GM19438 (cell line): ENCODE data around the gene TMEM192.
"Not testable (repeated sequence)": the region's sequence is repeated elsewhere in the genome, so short reads cannot be mapped to it uniquely, and the experiment has no call there.

Source experiments
- ATAC-seq: cut with Tn5 transposase; IDR thresholded peaks from one replicate; pipeline ENCODE4 v1.9.1; 2021; ENCODE audit warnings: low read depth; ENCODE audit not compliant: unreplicated experiment

Gene TMEM192

GRCh38 chr4:165095291-165095690, 17.4 kb downstream of the TMEM192 start:
- no peak for ATAC-seq

- ATAC-seq = no peak
Observed at GRCh38 chr4:165094873-165095272, 17.8 kb downstream of the TMEM192 start.

GRCh38 chr4:165092187-165092586, 20.5 kb downstream of the TMEM192 start:
- ATAC-seq = not testable (repeated sequence)

GRCh38 chr4:165088366-165088765, 24.3 kb downstream of the TMEM192 start:
- no peak for ATAC-seq

GRCh38 chr4:165085946-165086345, 26.7 kb downstream of the TMEM192 start:
- no peak for ATAC-seq

- not testable (repeated sequence) for ATAC-seq
Observed at GRCh38 chr4:165084787-165085186, 27.9 kb downstream of the TMEM192 start.

- ATAC-seq = no peak
Observed at GRCh38 chr4:165079476-165079875, 33.2 kb downstream of the TMEM192 start.

- ATAC-seq = no peak
Observed at GRCh38 chr4:165077034-165077578, 35.6 kb downstream of the TMEM192 start.

GRCh38 chr4:165073346-165073745, 39.3 kb downstream of the TMEM192 start:
- not testable (repeated sequence) for ATAC-seq

GRCh38 chr4:165070560-165070959, 42.1 kb downstream of the TMEM192 start:
- ATAC-seq = no peak

GRCh38 chr4:165060938-165061337, 51.7 kb downstream of the TMEM192 start:
- ATAC-seq = no peak

- no peak for ATAC-seq
Observed at GRCh38 chr4:165059386-165059785, 53.3 kb downstream of the TMEM192 start.

- no peak for ATAC-seq
Observed at GRCh38 chr4:165058666-165059065, 54.0 kb downstream of the TMEM192 start.

GRCh38 chr4:165055601-165056000, 57.1 kb downstream of the TMEM192 start:
- ATAC-seq = no peak

- no peak for ATAC-seq
Observed at GRCh38 chr4:165053645-165054044, 59.0 kb downstream of the TMEM192 start, which contains the start of gene TRIM75. Gene TRIM75 (plus strand): TSS chr4:165053866. CDS start chr4:165059148, 5,282 bp downstream.

GRCh38 chr4:165052627-165053026, 60.0 kb downstream of the TMEM192 start:
- no peak for ATAC-seq

GRCh38 chr4:165048170-165048569, 64.5 kb downstream of the TMEM192 start:
- ATAC-seq = no peak

- ATAC-seq = no peak
Observed at GRCh38 chr4:165031436-165032211, 81.0 kb downstream of the TMEM192 start, which contains the start of gene TRIM60. Gene TRIM60 (plus strand): TSS chr4:165031999. CDS start chr4:165040073, 8,074 bp downstream.

GRCh38 chr4:165027762-165028402, 84.8 kb downstream of the TMEM192 start:
- no peak for ATAC-seq

GRCh38 chr4:165025782-165026181, 86.9 kb downstream of the TMEM192 start:
- not testable (repeated sequence) for ATAC-seq
